DOHH2 (cell line): ENCODE data around the gene NATD1.

Source experiments
- H3F3A ChIP-seq: fragments of 200-600 bp; sonication (generic), shearing (Covaris generic); 2 replicates; pipeline ENCODE4 v1.6.0; 2016; ENCODE audit warnings: antibody characterized with exemption, mild to moderate bottlenecking; ENCODE audit not compliant: control insufficient read depth, insufficient read depth
- H3K27ac ChIP-seq: fragments of 200-600 bp; sonication (generic); 2 replicates; pipeline ENCODE4 v1.5.1; 2014; ENCODE audit warnings: low read depth, mild to moderate bottlenecking, low read length, moderate library complexity
- H3K27me3 ChIP-seq: fragments of 200-600 bp; sonication (generic); 2 replicates; pipeline ENCODE4 v1.6.1; 2014; ENCODE audit warnings: mild to moderate bottlenecking, low read length, mixed read lengths; ENCODE audit not compliant: control insufficient read depth
- H3K36me3 ChIP-seq: fragments of 200-600 bp; sonication (generic); 2 replicates; pipeline ENCODE4 v1.6.1; 2014; ENCODE audit warnings: mild to moderate bottlenecking, low read length, moderate library complexity, mixed read lengths; ENCODE audit not compliant: control insufficient read depth
- H3K4me1 ChIP-seq: fragments of 200-600 bp; sonication (generic); 2 replicates; pipeline ENCODE4 v1.6.1; 2014; ENCODE audit warnings: mild to moderate bottlenecking, low read length, mixed read lengths; ENCODE audit not compliant: control insufficient read depth
- H3K4me2 ChIP-seq: fragments of 200-600 bp; sonication (generic); 2 replicates; pipeline ENCODE4 v1.6.0; 2014; ENCODE audit warnings: mild to moderate bottlenecking, low read length, moderate library complexity
- H3K4me3 ChIP-seq: fragments of 200-600 bp; sonication (generic); 2 replicates; pipeline ENCODE4 v1.5.1; 2014; ENCODE audit warnings: mild to moderate bottlenecking, low read length, mixed read lengths
- H3K79me2 ChIP-seq: fragments of 200-600 bp; sonication (generic); 2 replicates; pipeline ENCODE4 v1.6.1; 2014; ENCODE audit warnings: mild to moderate bottlenecking, low read length, mixed read lengths; ENCODE audit not compliant: control insufficient read depth
- H3K9me2 ChIP-seq: fragments of 200-600 bp; sonication (generic); replicated peaks from 2 replicates; pipeline ENCODE4 v1.6.1; 2014; ENCODE audit warnings: mild to moderate bottlenecking, low read length, mixed read lengths; ENCODE audit not compliant: control insufficient read depth
- H3K9me3 ChIP-seq: fragments of 200-600 bp; sonication (generic); 2 replicates; pipeline ENCODE4 v1.6.1; 2014; ENCODE audit warnings: antibody characterized with exemption, low read length, mixed read lengths; ENCODE audit not compliant: control insufficient read depth, insufficient read depth
- H4K20me1 ChIP-seq: fragments of 200-600 bp; sonication (generic); 2 replicates; pipeline ENCODE4 v1.6.0; 2014; ENCODE audit warnings: low read depth, mild to moderate bottlenecking, antibody characterized with exemption, low read length, moderate library complexity; ENCODE audit not compliant: control insufficient read depth, insufficient read depth
- EZH2phosphoT487 ChIP-seq: fragments of 200-600 bp; sonication (generic); IDR thresholded peaks from 2 replicates; pipeline ENCODE4 v1.6.1; 2017; ENCODE audit warnings: borderline replicate concordance, mild to moderate bottlenecking, antibody characterized with exemption, low read length, moderate library complexity, mixed read lengths
- TF ChIP-seq, protein P1 (sequence below): fragments of 200-600 bp; sonication (generic); IDR thresholded peaks from one replicate; pipeline ENCODE4 v1.5.1; 2014; ENCODE audit warnings: antibody characterized with exemption, mild to moderate bottlenecking, low read depth, low read length; ENCODE audit not compliant: poor library complexity, severe bottlenecking

NATD1 gene

DNA sequence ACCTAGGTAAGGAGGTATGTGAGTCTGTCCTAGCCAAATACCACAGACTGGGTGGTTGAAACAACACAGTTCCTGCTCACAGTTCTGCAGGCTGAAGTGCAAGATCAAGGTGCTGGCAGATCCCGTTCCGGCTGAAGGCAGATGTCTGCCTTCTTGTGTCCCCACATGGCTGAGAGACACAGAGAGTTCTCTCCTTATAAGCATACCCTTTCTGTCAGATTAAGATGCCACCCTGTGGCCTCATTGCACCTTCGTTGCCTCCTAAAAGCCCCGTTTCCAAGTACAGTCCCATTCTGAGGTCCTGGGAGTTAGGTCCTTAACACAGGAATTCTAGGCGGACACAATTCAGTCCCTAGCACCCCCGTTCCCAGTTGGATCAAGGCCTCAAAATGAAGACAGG, 30.1 kb downstream of the NATD1 start:
- H3K27ac ChIP-seq: no peak overlapping the region
- no peaks in the 10 kb centered on the region for H3K9me2 ChIP-seq
- no peaks in the 10 kb centered on the region for H3K4me1 ChIP-seq
- H3K79me2 ChIP-seq: peaks cover 17% of the 10 kb centered on the region
- no peak overlapping the region for H3K4me3 ChIP-seq
- no peaks in the 10 kb centered on the region; the same call in 1 of the 2 replicates for H3F3A ChIP-seq
- H3K4me2 ChIP-seq: no peak overlapping the region
- TF ChIP-seq, protein P1, sequence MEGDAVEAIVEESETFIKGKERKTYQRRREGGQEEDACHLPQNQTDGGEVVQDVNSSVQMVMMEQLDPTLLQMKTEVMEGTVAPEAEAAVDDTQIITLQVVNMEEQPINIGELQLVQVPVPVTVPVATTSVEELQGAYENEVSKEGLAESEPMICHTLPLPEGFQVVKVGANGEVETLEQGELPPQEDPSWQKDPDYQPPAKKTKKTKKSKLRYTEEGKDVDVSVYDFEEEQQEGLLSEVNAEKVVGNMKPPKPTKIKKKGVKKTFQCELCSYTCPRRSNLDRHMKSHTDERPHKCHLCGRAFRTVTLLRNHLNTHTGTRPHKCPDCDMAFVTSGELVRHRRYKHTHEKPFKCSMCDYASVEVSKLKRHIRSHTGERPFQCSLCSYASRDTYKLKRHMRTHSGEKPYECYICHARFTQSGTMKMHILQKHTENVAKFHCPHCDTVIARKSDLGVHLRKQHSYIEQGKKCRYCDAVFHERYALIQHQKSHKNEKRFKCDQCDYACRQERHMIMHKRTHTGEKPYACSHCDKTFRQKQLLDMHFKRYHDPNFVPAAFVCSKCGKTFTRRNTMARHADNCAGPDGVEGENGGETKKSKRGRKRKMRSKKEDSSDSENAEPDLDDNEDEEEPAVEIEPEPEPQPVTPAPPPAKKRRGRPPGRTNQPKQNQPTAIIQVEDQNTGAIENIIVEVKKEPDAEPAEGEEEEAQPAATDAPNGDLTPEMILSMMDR: no peak
- no peak for TF ChIP-seq EZH2phosphoT487
- no peaks in the 10 kb centered on the region for H3K27me3 ChIP-seq
- H3K9me3 ChIP-seq: no peaks in the 10 kb centered on the region
- H3K36me3 ChIP-seq: peaks cover 25% of the 10 kb centered on the region
- peaks cover 6% of the 10 kb centered on the region; the same call in 1 of the 2 replicates for H4K20me1 ChIP-seq

DNA sequence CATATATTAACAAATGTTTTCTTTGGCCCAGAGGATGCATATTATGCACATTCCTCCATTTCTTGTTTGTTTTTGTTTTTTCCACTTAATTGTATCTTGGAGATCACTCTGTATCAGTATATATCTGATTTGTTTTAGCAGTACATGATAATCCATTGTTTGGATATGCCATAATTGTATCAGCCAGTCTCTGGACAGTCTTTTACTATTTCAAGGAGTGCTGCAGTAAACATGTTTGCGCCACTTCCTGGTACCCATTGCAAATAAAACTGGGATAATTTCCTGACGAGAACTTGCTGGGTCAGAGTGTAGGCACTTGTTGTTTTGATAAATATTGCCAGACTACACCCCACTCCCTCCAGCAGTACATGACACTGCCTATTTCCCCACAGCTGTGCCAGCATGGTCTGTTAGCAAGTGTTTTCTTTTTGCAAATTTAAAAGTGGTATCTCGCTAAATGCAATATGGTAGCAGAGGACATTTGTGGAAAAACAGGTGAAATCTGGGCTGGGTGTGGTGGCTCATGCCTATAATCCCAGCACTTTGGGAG, 34.3 kb downstream of the NATD1 start:
- Histone ChIP-seq H4K20me1 (peaks cover 6% of the 10 kb centered on the region; the same call in 1 of the 2 replicates), H3K4me1 (peaks cover 12% of the 10 kb centered on the region), H3K79me2 (peaks cover 55% of the 10 kb centered on the region), H3F3A (no peaks in the 10 kb centered on the region; the same call in 1 of the 2 replicates), H3K27me3 (no peaks in the 10 kb centered on the region), H3K4me2 (no peak overlapping the region), H3K36me3 (peaks cover 38% of the 10 kb centered on the region), H3K4me3 (no peak overlapping the region), H3K9me2 (no peaks in the 10 kb centered on the region), H3K9me3 (no peaks in the 10 kb centered on the region), H3K27ac (no peak overlapping the region)
- TF ChIP-seq, protein P1: no peak
- no peak for TF ChIP-seq EZH2phosphoT487

DNA sequence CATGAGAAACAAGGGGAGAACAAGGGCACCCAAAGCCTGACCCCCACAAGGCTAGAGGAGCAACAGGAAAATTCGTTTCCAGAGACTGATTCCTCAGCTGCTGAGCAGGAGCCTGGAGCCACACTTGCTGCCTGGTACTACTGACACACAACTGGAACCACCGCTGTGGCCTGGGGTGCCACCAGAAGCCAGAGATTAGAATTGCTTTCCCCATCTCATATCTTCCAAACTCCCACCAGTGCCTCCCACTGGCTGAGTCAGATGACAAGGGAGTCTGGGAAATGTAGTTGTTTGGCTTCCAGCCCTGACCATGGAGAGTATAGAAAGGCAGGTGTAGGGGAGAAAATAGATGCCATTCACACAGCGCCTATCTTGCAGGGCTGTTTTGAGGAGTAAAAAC, 35.1 kb downstream of the NATD1 start:
- Histone ChIP-seq H3K9me2 (no peaks in the 10 kb centered on the region), H4K20me1 (peaks cover 6% of the 10 kb centered on the region; the same call in 1 of the 2 replicates), H3K4me1 (peaks cover 12% of the 10 kb centered on the region), H3K4me3 (no peak overlapping the region), H3K27me3 (no peaks in the 10 kb centered on the region), H3F3A (no peaks in the 10 kb centered on the region; the same call in 1 of the 2 replicates), H3K36me3 (peaks cover 45% of the 10 kb centered on the region), H3K9me3 (no peaks in the 10 kb centered on the region), H3K4me2 (no peak overlapping the region), H3K27ac (no peak overlapping the region), H3K79me2 (peaks cover 63% of the 10 kb centered on the region)
- TF ChIP-seq, protein P1: no peak
- TF ChIP-seq EZH2phosphoT487: no peak
